Measurements from ENCODE around the gene SNX13. TPM values are rescaled to one million over a fixed set of nuclear protein-coding genes. Genes with fewer than 3 reads are reported as not detected.

SNX13 gene
- total and polyA plus RNA-seq, 2 donors (not counting 3 experiments of a cell fraction or from before 2014, with no cell fraction given), result 6.1 to 28.5 TPM

GRCh38 chr7:17863095-17863808, 77.0 kb downstream of the SNX13 start:
- ChIA-PET POLR2A (no interaction called here), CTCF (interaction anchor here (2.5 kb wide), 1 partner anchor 93 kb away, joined by 8 read pairs; no protein-coding TSS in a partner anchor)
- Histone ChIP-seq H3K79me2 (ENCODE audit: control insufficient read depth, insufficient read depth, low read length) (no peaks in the 10 kb centered on the region), H3K4me1 (ENCODE audit: control insufficient read depth, extremely low read depth, insufficient read depth, low read length) (no peaks in the 10 kb centered on the region), H3K4me3 (replicated peaks in 1 of 3; ENCODE audit: insufficient read depth in 1 of 3, low read depth in 1 of 3, low read length in 3 of 3) (no peak overlapping the region), H3K9ac (replicated peaks; ENCODE audit: extremely low read depth, insufficient read depth, low read length) (no peak overlapping the region), H3K9me3 (replicated peaks; ENCODE audit: control insufficient read depth, insufficient read depth, low read length) (no peaks in the 10 kb centered on the region), H3K27me3 (ENCODE audit: control insufficient read depth in 2 of 2, insufficient read depth in 2 of 2, low read length in 2 of 2) (no peaks in the 10 kb centered on the region), H2AFZ (ENCODE audit: low read depth, low read length) (no peak overlapping the region), H4K20me1 (replicated peaks; ENCODE audit: control insufficient read depth, extremely low read depth, insufficient read depth, low read length) (no peaks in the 10 kb centered on the region), H3K36me3 (ENCODE audit: control insufficient read depth in 2 of 2, extremely low read depth in 1 of 2, insufficient read depth in 2 of 2, low read length in 2 of 2) (peaks cover 0 to 5% of the 10 kb centered on the region in 2 experiments), H3K4me2 (ENCODE audit: insufficient read depth, low read length) (no peak overlapping the region), H3K27ac (ENCODE audit: insufficient read depth, low read depth, low read length) (no peak overlapping the region), H3K9me1 (replicated peaks; ENCODE audit: control insufficient read depth, extremely low read depth, insufficient read depth, low read length) (no peaks in the 10 kb centered on the region)
- FAIRE-seq (no peak), DNase-seq (ENCODE audit: low read depth, low spot score) (no peak)
- dilution Hi-C loops (cut with MboI; ENCODE audit: extremely low pct_ligation_motif_present, low sequenced_read_pairs), result no loop called here
- BruUV-seq (replicated peaks), result no TSS peak
- TF ChIP-seq MYC (IDR thresholded peaks at IDR 0.05; ENCODE audit: low read depth, low read length), result no peak
- TF ChIP-seq, protein P1, sequence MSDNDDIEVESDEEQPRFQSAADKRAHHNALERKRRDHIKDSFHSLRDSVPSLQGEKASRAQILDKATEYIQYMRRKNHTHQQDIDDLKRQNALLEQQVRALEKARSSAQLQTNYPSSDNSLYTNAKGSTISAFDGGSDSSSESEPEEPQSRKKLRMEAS (IDR thresholded peaks at IDR 0.05; ENCODE audit: insufficient read depth, insufficient read length), result no peak
- no peak for TF ChIP-seq FOS (IDR thresholded peaks at IDR 0.05; ENCODE audit: borderline replicate concordance, insufficient read depth, low read length)
- no peak for TF ChIP-seq EZH2 (IDR thresholded peaks at IDR 0.05; ENCODE audit: borderline replicate concordance, low read depth, low read length, severe bottlenecking)
- TF ChIP-seq GATA2 (IDR thresholded peaks at IDR 0.05; ENCODE audit: insufficient read depth, insufficient read length, low read depth, low read length), result no peak
- no peak for TF ChIP-seq JUN (IDR thresholded peaks at IDR 0.05; ENCODE audit: borderline replicate concordance, insufficient read depth, insufficient read length, low read depth)
- TF ChIP-seq POLR2AphosphoS5 (IDR thresholded peaks at IDR 0.05; ENCODE audit: insufficient read depth, low read depth, low read length), result no peak
- TF ChIP-seq, protein P2, sequence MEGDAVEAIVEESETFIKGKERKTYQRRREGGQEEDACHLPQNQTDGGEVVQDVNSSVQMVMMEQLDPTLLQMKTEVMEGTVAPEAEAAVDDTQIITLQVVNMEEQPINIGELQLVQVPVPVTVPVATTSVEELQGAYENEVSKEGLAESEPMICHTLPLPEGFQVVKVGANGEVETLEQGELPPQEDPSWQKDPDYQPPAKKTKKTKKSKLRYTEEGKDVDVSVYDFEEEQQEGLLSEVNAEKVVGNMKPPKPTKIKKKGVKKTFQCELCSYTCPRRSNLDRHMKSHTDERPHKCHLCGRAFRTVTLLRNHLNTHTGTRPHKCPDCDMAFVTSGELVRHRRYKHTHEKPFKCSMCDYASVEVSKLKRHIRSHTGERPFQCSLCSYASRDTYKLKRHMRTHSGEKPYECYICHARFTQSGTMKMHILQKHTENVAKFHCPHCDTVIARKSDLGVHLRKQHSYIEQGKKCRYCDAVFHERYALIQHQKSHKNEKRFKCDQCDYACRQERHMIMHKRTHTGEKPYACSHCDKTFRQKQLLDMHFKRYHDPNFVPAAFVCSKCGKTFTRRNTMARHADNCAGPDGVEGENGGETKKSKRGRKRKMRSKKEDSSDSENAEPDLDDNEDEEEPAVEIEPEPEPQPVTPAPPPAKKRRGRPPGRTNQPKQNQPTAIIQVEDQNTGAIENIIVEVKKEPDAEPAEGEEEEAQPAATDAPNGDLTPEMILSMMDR (IDR thresholded peaks at IDR 0.05; ENCODE audit: extremely low read depth in 1 of 2, insufficient read depth in 1 of 2, low read depth in 1 of 2, low read length in 2 of 2), result no peak
- TF ChIP-seq POLR2A (IDR thresholded peaks at IDR 0.05; ENCODE audit: low read depth, low read length), result no peak
- intact Hi-C loops (cut with micrococcal nuclease), result no loop called here
